Measurements from ENCODE around the gene SMURF2. TPM values are rescaled to one million over a fixed set of nuclear protein-coding genes. Genes with fewer than 3 reads are reported as not detected.
"Not testable (repeated sequence)": the region's sequence is repeated elsewhere in the genome, so short reads cannot be mapped to it uniquely, and the experiment has no call there.

The SMURF2 gene
- polyA plus RNA-seq, 1 donor from 2014 or later: 3.2 TPM

GRCh38 chr17:64682261-64683181, 20.4 kb upstream of the SMURF2 start:
- Mint-ChIP-seq H3K27ac (no peak overlapping the region), H3K27me3 (no peaks in the 10 kb centered on the region), H3K4me3 (no peak overlapping the region), H3K36me3 (peaks cover 3% of the 10 kb centered on the region), H3K4me1 (peaks cover 0 to 2% (median 0%) of the 10 kb centered on the region in 3 donors), H3K9me3 (no peaks in the 10 kb centered on the region)

GRCh38 chr17:64679710-64680216, 17.7 kb upstream of the SMURF2 start:
- Mint-ChIP-seq H3K9me3 (no peaks in the 10 kb centered on the region), H3K4me1 (peaks cover 0 to 2% (median 0%) of the 10 kb centered on the region in 3 donors), H3K27ac (no peak overlapping the region), H3K27me3 (no peaks in the 10 kb centered on the region), H3K36me3 (peaks cover 3% of the 10 kb centered on the region), H3K4me3 (no peak overlapping the region)

GRCh38 chr17:64676763-64677162, 14.7 kb upstream of the SMURF2 start:
- H3K27ac Mint-ChIP-seq: peak overlapping the region in 1 of 3 donors; percentile 57

GRCh38 chr17:64670843-64671590, 8.9 kb upstream of the SMURF2 start:
- not testable (repeated sequence) for H3K9me3 Mint-ChIP-seq, H3K4me1 Mint-ChIP-seq, H3K27ac Mint-ChIP-seq, H3K36me3 Mint-ChIP-seq, H3K4me3 Mint-ChIP-seq, H3K27me3 Mint-ChIP-seq

More at GRCh38 chr17:64676763-64677162, 14.7 kb upstream of the SMURF2 start:
- H3K4me1 Mint-ChIP-seq: no peaks in the 10 kb centered on the region
- H3K9me3 Mint-ChIP-seq: no peaks in the 10 kb centered on the region
- H3K4me3 Mint-ChIP-seq: no peak overlapping the region
- H3K27me3 Mint-ChIP-seq: no peaks in the 10 kb centered on the region
- peaks cover 3% of the 10 kb centered on the region for H3K36me3 Mint-ChIP-seq

- not testable (repeated sequence) for H3K4me1 Mint-ChIP-seq, H3K27ac Mint-ChIP-seq, H3K27me3 Mint-ChIP-seq, H3K4me3 Mint-ChIP-seq, H3K9me3 Mint-ChIP-seq, H3K36me3 Mint-ChIP-seq
Observed at GRCh38 chr17:64667807-64668721, 6.0 kb upstream of the SMURF2 start.

GRCh38 chr17:64664299-64664981, 2.3 kb upstream of the SMURF2 start:
- Mint-ChIP-seq H3K4me1 (peaks cover 15 to 22% (median 15%) of the 10 kb centered on the region in 3 donors), H3K27ac (peak overlapping the region in 1 of 3 donors; percentile 23), H3K4me3 (peak overlapping the region in 2 of 4 donors; percentile 36 to 99)
- H3K27me3 Mint-ChIP-seq, H3K36me3 Mint-ChIP-seq, H3K9me3 Mint-ChIP-seq: not testable (repeated sequence)

- H3K36me3 Mint-ChIP-seq, H3K27me3 Mint-ChIP-seq, H3K9me3 Mint-ChIP-seq: not testable (repeated sequence)
- H3K4me3 Mint-ChIP-seq: peak overlapping the region in 1 of 4 donors; percentile 99
- H3K27ac Mint-ChIP-seq: peak overlapping the region in 1 of 3 donors; percentile 23
- H3K4me1 Mint-ChIP-seq: peaks cover 17 to 26% (median 17%) of the 10 kb centered on the region in 3 donors
Observed at GRCh38 chr17:64663836-64664235, 1.7 kb upstream of the SMURF2 start.

- Mint-ChIP-seq H3K4me1 (peaks cover 19 to 28% (median 21%) of the 10 kb centered on the region in 3 donors), H3K4me3 (peak overlapping the region; percentile 89 to 99 (median 96)), H3K27ac (peak overlapping the region in 2 of 3 donors; percentile 78 to 92), H3K27me3 (no peaks in the 10 kb centered on the region), H3K36me3 (no peaks in the 10 kb centered on the region), H3K9me3 (no peaks in the 10 kb centered on the region)
Observed at GRCh38 chr17:64662774-64663367, 764 bp upstream of the SMURF2 start.

- H3K27me3 Mint-ChIP-seq: no peaks in the 10 kb centered on the region
- H3K4me3 Mint-ChIP-seq: peak overlapping the region; percentile 95 to 99 (median 98)
- H3K9me3 Mint-ChIP-seq: no peaks in the 10 kb centered on the region
- H3K36me3 Mint-ChIP-seq: no peaks in the 10 kb centered on the region
- H3K27ac Mint-ChIP-seq: peak overlapping the region; percentile 92 to 96 (median 95)
- peaks cover 27 to 34% (median 33%) of the 10 kb centered on the region in 3 donors for H3K4me1 Mint-ChIP-seq
Observed at GRCh38 chr17:64661726-64661975, 456 bp downstream of the SMURF2 start.

GRCh38 chr17:64660978-64661725, 955 bp downstream of the SMURF2 start:
- peak overlapping the region; percentile 95 to 99 (median 98) for H3K4me3 Mint-ChIP-seq
- H3K36me3 Mint-ChIP-seq, H3K9me3 Mint-ChIP-seq, H3K27me3 Mint-ChIP-seq: not testable (repeated sequence)
- H3K27ac Mint-ChIP-seq: peak overlapping the region; percentile 92 to 96 (median 95)
- peaks cover 28 to 35% (median 33%) of the 10 kb centered on the region in 3 donors for H3K4me1 Mint-ChIP-seq

GRCh38 chr17:64660195-64660977, 1.7 kb downstream of the SMURF2 start:
- H3K4me3 Mint-ChIP-seq: peak overlapping the region; percentile 95 to 99 (median 98)
- peaks cover 28 to 41% (median 33%) of the 10 kb centered on the region in 3 donors for H3K4me1 Mint-ChIP-seq
- H3K36me3 Mint-ChIP-seq, H3K9me3 Mint-ChIP-seq, H3K27me3 Mint-ChIP-seq: not testable (repeated sequence)
- H3K27ac Mint-ChIP-seq: peak overlapping the region in 2 of 3 donors; percentile 92 to 96

- Mint-ChIP-seq H3K4me1 (peaks cover 28 to 42% (median 33%) of the 10 kb centered on the region in 3 donors), H3K36me3 (peaks cover 2% of the 10 kb centered on the region), H3K4me3 (peak overlapping the region in 1 of 4 donors; percentile 99), H3K27ac (peak overlapping the region in 2 of 3 donors; percentile 6 to 11), H3K9me3 (no peaks in the 10 kb centered on the region), H3K27me3 (no peaks in the 10 kb centered on the region)
Observed at GRCh38 chr17:64658931-64659330, 3.2 kb downstream of the SMURF2 start.
